Measurements from ENCODE around the gene RC3H1.

- TF ChIP-seq EZH2 (IDR thresholded peaks at IDR 0.05; ENCODE audit: low read depth, unreplicated experiment) (no peak), CTCF (conservative IDR thresholded peaks at IDR 0.05; ENCODE audit: low read depth in 2 of 2) (no peak), POLR2AphosphoS5 (IDR thresholded peaks at IDR 0.05; ENCODE audit: low read depth) (no peak), JUNB (IDR thresholded peaks at IDR 0.05; ENCODE audit: unreplicated experiment) (no peak), NANOG (IDR thresholded peaks at IDR 0.05; ENCODE audit: borderline replicate concordance) (no peak), CREB1 (CRISPR knock-in tag; IDR thresholded peaks at IDR 0.05; ENCODE audit: low read depth) (no peak), ZNF114 (CRISPR knock-in tag; IDR thresholded peaks at IDR 0.05) (no peak), ZNF331 (CRISPR knock-in tag; IDR thresholded peaks at IDR 0.05; ENCODE audit: low read depth) (no peak), REST (IDR thresholded peaks at IDR 0.05; ENCODE audit: unreplicated experiment) (no peak), EZH2phosphoT487 (IDR thresholded peaks at IDR 0.05; ENCODE audit: unreplicated experiment) (no peak)
Observed at GRCh38 chr1:173917149-173917548, 105.0 kb downstream of the RC3H1 start, which contains the start of gene SERPINC1.

Data from GM23338 (cell line).